Heart right ventricle (tissue), 16 donors: ENCODE data around the gene SDK2. TPM values are rescaled to one million over a fixed set of nuclear protein-coding genes. Genes with fewer than 3 reads are reported as not detected.
A peak's percentile ranks its signal among the peaks of the same experiment; 100 is the strongest.

ENCODE experiments used
- ATAC-seq, 8 donors: fragments of 200-7000 bp; cut with Tn5 transposase; one replicate each; pipeline ENCODE4 v1.9.1; 2020; ENCODE audit warnings: mild to moderate bottlenecking in 8 of 8, moderate library complexity in 8 of 8, moderate number of reproducible peaks in 1 of 8
- DNase-seq, 2 donors: peaks; one replicate each; pipeline ENCODE4 v3.0.0-alpha.2; 2020
- H3K27ac ChIP-seq, 10 donors: fragments of 200-600 bp; sonication (generic) in 2 of 10; one replicate each; pipeline versions ENCODE4 v1.5.0 to v1.8.0; 2020 to 2022; ENCODE audit warnings: mild to moderate bottlenecking in 3 of 10
- H3K27me3 ChIP-seq, 7 donors: fragments of 200-600 bp; one replicate each; pipeline ENCODE4 v1.8.0; 2021 to 2022; ENCODE audit warnings: mild to moderate bottlenecking in 2 of 7
- H3K36me3 ChIP-seq, 9 donors: fragments of 200-600 bp; sonication (generic) in 1 of 9; one replicate each; pipeline versions ENCODE4 v1.5.0 to v1.8.0; 2020 to 2022; ENCODE audit warnings: mild to moderate bottlenecking in 2 of 9
- H3K4me1 ChIP-seq, 9 donors: fragments of 200-600 bp; sonication (generic) in 1 of 9; one replicate each; pipeline versions ENCODE4 v1.5.0 to v1.8.0; 2020 to 2022; ENCODE audit warnings: mild to moderate bottlenecking in 4 of 9
- H3K4me3 ChIP-seq, 10 donors: fragments of 200-600 bp; sonication (generic) in 2 of 10; one replicate each; pipeline versions ENCODE4 v1.5.0 to v1.8.0; 2020 to 2022; ENCODE audit warnings: mild to moderate bottlenecking in 7 of 10, moderate library complexity in 2 of 10
- H3K9me3 ChIP-seq, 11 donors: fragments of 200-600 bp in 10 of 11; sonication (generic) in 2 of 11; one replicate each; pipeline versions ENCODE4 v1.5.0 to v1.8.0; 2013 to 2022; ENCODE audit warnings: mild to moderate bottlenecking in 2 of 11, control low read depth in 1 of 11, moderate library complexity in 1 of 11
- CTCF ChIP-seq, 9 donors: fragments of 200-600 bp; sonication (generic) in 2 of 9; IDR thresholded peaks; one replicate each; pipeline versions ENCODE4 v1.5.0 to v1.8.0; 2021 to 2022; ENCODE audit warnings: antibody characterized with exemption in 9 of 9, mild to moderate bottlenecking in 5 of 9, moderate library complexity in 1 of 9
- WGBS, 2 donors: extraction: QIAGEN DNeasy Blood & Tissue Kit; methylation state at CpG; one replicate each; pipeline ENCODE4 v1.1.7; 2013; ENCODE audit warnings: inconsistent platforms in 1 of 2; 5-methylcytosine and 5-hydroxymethylcytosine counted together
- intact Hi-C, 10 donors: fragments of 100-400 bp; cut with DNase I; formaldehyde crosslinking; loops; one replicate each; pipeline versions ENCODE4 v1.11.1 to v1.14.2; 2022
- polyA plus RNA-seq, 2 donors: library from polyadenylated mRNA; stranded (reverse); fragments of 200-250 nt; gene quantifications; one replicate each; pipeline ENCODE4 v1.2.3, GENCODE V29; 2013
- total RNA-seq, 10 donors: library from RNA; stranded (reverse); fragmentation: NEBNext Ultra II Directional in 3 of 10; extraction: Animal tissue kit (Norgen Biotek cat#: 25700) in 3 of 10; gene quantifications; one replicate each; pipeline versions ENCODE4 v1.2.1 to v1.2.4, GENCODE V29; 2021 to 2023
- donor health status: Arrhythmogenic right ventricular cardiomyopathy.
- donor health status: ischemic (EF 13 %, LVEDD 7.1; RV severe dilation, severe dysfunction).
- donor health status: healthy with polysubstance abuse.
- donor health status: DM: no; HTN: yes; CAD: no.
- donor health status: DM: no; HTN: no; CAD: no.
- donor health status: ischemic (EF 25% LVEDD 6.9; RV normal size, moderate dysfunction).
- donor health status: ischemic (EF 25% LVEDD 5.7; RV mildly dilated, moderate dysfunction).
- donor health status: healthy.
- donor health status: DM: yes; HTN: yes; CAD: no.
- donor health status: Ischemic cardiomyopathy.
- donor health status: ischemic (EF 35%, LVEDD 5.7; RV mildly dilated, moderate dysfunction).
- donor health status: nonischemic (EF 11% LVEDD 7.7; RV severe dilation, severe dysfunction).
- donor health status: DM: yes; HTN: yes; CAD: no.
- donor health status: PGD.
- donor health status: ischemic (EF 29% LVEDD 5.4; RV normal size, mild dysfunction).
- donor health status: nonischemic (EF 23%, LVEDD 6.1; RV moderate dilation, normal function).

Gene SDK2
- total and polyA plus RNA-seq, 12 donors = 0.44 to 4.2 (median 1.9) TPM

- DNase-seq (no peak), ATAC-seq (no peak)
- no peaks in the 10 kb centered on the region for H3K36me3 ChIP-seq
- no peaks in the 10 kb centered on the region for H3K9me3 ChIP-seq
- no peak for TF ChIP-seq CTCF (IDR thresholded peaks at IDR 0.05)
- H3K4me3 ChIP-seq = no peak overlapping the region
- H3K27me3 ChIP-seq = peaks cover 0 to 26% (median 6%) of the 10 kb centered on the region in 7 donors
- no peak overlapping the region for H3K27ac ChIP-seq
- intact Hi-C loops = no loop called here
- 92 to 93% methylated on average over 5 of the region's 5 CpGs for WGBS, 2 donors
- H3K4me1 ChIP-seq = peaks cover 0 to 4% (median 0%) of the 10 kb centered on the region in 9 donors
Observed at GRCh38 chr17:73494950-73495349, 149.3 kb downstream of the SDK2 start.

GRCh38 chr17:73493956-73494926, 150.0 kb downstream of the SDK2 start:
- intact Hi-C loops = no loop called here
- peaks cover 0 to 4% (median 0%) of the 10 kb centered on the region in 9 donors for H3K4me1 ChIP-seq
- H3K4me3 ChIP-seq = no peak overlapping the region
- DNase-seq = no peak
- no peak for TF ChIP-seq CTCF (IDR thresholded peaks at IDR 0.05)
- H3K9me3 ChIP-seq = no peaks in the 10 kb centered on the region
- H3K27ac ChIP-seq = no peak overlapping the region
- WGBS, 2 donors = 66 to 69% methylated on average over 24 of the region's 24 CpGs
- peaks cover 0 to 26% (median 6%) of the 10 kb centered on the region in 7 donors for H3K27me3 ChIP-seq
- peak in 1 of 8 donors; percentile 15 for ATAC-seq
- H3K36me3 ChIP-seq = no peaks in the 10 kb centered on the region

- no peak for TF ChIP-seq CTCF (IDR thresholded peaks at IDR 0.05)
- intact Hi-C loops = no loop called here
- Histone ChIP-seq H3K27ac (no peak overlapping the region), H3K27me3 (peaks cover 0 to 26% (median 6%) of the 10 kb centered on the region in 7 donors), H3K4me3 (no peak overlapping the region), H3K9me3 (no peaks in the 10 kb centered on the region), H3K4me1 (no peaks in the 10 kb centered on the region), H3K36me3 (no peaks in the 10 kb centered on the region)
- 49 to 59% methylated on average over 22 of the region's 22 CpGs for WGBS, 2 donors
- DNase-seq (no peak), ATAC-seq (no peak)
Observed at GRCh38 chr17:73492821-73493814, 151.1 kb downstream of the SDK2 start.
